Erythroblast (primary cell): ENCODE measurements around the gene LRSAM1.

Experiments
- DNase-seq, 2 experiments: peaks; one replicate each; lab custom pipeline; 2025; lab: John Stamatoyannopoulos, UW
- GATA1 ChIP-seq: IDR thresholded peaks from 2 replicates; pipeline ENCODE4 v1.6.1; 2011; ENCODE audit warnings: low read depth, mild to moderate bottlenecking, control low read depth, low read length, moderate library complexity
- POLR2A ChIP-seq: IDR thresholded peaks from 2 replicates; pipeline ENCODE4 v1.6.1; 2011; ENCODE audit warnings: mild to moderate bottlenecking, low read length

Gene LRSAM1

GRCh38 chr9:127418037-127418471 lies 33.3 kb upstream of the LRSAM1 start:
- DNase-seq, result peak; percentile 60 to 62
- TF ChIP-seq POLR2A (no peak), GATA1 (no peak)

- peak; percentile 47 to 54 for DNase-seq
- TF ChIP-seq GATA1, result no peak
- no peak for TF ChIP-seq POLR2A
Measured at GRCh38 chr9:127419348-127419747, 32.0 kb upstream of the LRSAM1 start.

- TF ChIP-seq POLR2A (no peak), GATA1 (no peak)
- no peak for DNase-seq
Measured at GRCh38 chr9:127421057-127421456, 30.3 kb upstream of the LRSAM1 start.

GRCh38 chr9:127422133-127422782 lies 29.1 kb upstream of the LRSAM1 start:
- DNase-seq, result peak; percentile 75 to 86
- TF ChIP-seq POLR2A, result no peak
- no peak for TF ChIP-seq GATA1

- no peak for DNase-seq
- TF ChIP-seq POLR2A, result no peak
- no peak for TF ChIP-seq GATA1
Measured at GRCh38 chr9:127422787-127423186, 28.5 kb upstream of the LRSAM1 start.

GRCh38 chr9:127423476-127423933 lies 27.8 kb upstream of the LRSAM1 start:
- no peak for DNase-seq
- no peak for TF ChIP-seq GATA1
- no peak for TF ChIP-seq POLR2A

GRCh38 chr9:127423934-127424675 lies 27.2 kb upstream of the LRSAM1 start, which contains the start of gene ZNF79:
Gene ZNF79 (plus strand): TSS chr9:127424382. CDS start chr9:127424788, 406 bp downstream.
- TF ChIP-seq POLR2A (peak; percentile 78), GATA1 (no peak)
- peak; percentile 96 for DNase-seq

- peak in 1 of 2 experiments; percentile 79 for DNase-seq
Measured at GRCh38 chr9:127424676-127424999, 26.7 kb upstream of the LRSAM1 start.

GRCh38 chr9:127426756-127427155 lies 24.6 kb upstream of the LRSAM1 start:
- no peak for TF ChIP-seq POLR2A
- TF ChIP-seq GATA1, result no peak
- no peak for DNase-seq

More at GRCh38 chr9:127424676-127424999, 26.7 kb upstream of the LRSAM1 start:
- TF ChIP-seq POLR2A (no peak), GATA1 (no peak)

- peak in 1 of 2 experiments; percentile 47 for DNase-seq
- TF ChIP-seq POLR2A (no peak), GATA1 (no peak)
Measured at GRCh38 chr9:127428348-127428747, 23.0 kb upstream of the LRSAM1 start.

- no peak for DNase-seq
- TF ChIP-seq POLR2A (no peak), GATA1 (no peak)
Measured at GRCh38 chr9:127430415-127430814, 20.9 kb upstream of the LRSAM1 start.

- TF ChIP-seq GATA1, result no peak
- TF ChIP-seq POLR2A, result no peak
- no peak for DNase-seq
Measured at GRCh38 chr9:127437497-127438264, 13.6 kb upstream of the LRSAM1 start.

- no peak for TF ChIP-seq GATA1
- TF ChIP-seq POLR2A, result no peak
- DNase-seq, result no peak
Measured at GRCh38 chr9:127438394-127438793, 12.9 kb upstream of the LRSAM1 start.
